WI38 (cell line): Measurements from ENCODE around the gene ACD.

Experiments
- H3K4me3 ChIP-seq: 2 replicates; pipeline ENCODE4 v1.5.1; 2011; ENCODE audit warnings: low read depth, mild to moderate bottlenecking, control low read depth, low read length
- CTCF ChIP-seq: IDR thresholded peaks from 2 replicates; pipeline ENCODE4 v1.5.1; 2012; ENCODE audit warnings: low read depth, mild to moderate bottlenecking, control low read depth, low read length

The ACD gene

GRCh38 chr16:67683767-67684166 is 23.7 kb upstream of the ACD start:
- H3K4me3 ChIP-seq = no peak overlapping the region
- TF ChIP-seq CTCF = no peak

GRCh38 chr16:67679935-67680897 is 20.2 kb upstream of the ACD start:
- H3K4me3 ChIP-seq = no peak overlapping the region
- no peak for TF ChIP-seq CTCF

- no peak overlapping the region for H3K4me3 ChIP-seq
- TF ChIP-seq CTCF = no peak
Observed at GRCh38 chr16:67678354-67679023, 18.4 kb upstream of the ACD start.

GRCh38 chr16:67677712-67678111 is 17.7 kb upstream of the ACD start:
- TF ChIP-seq CTCF = no peak

GRCh38 chr16:67676939-67677338 is 16.9 kb upstream of the ACD start:
- H3K4me3 ChIP-seq = no peak overlapping the region
- TF ChIP-seq CTCF = no peak

More at GRCh38 chr16:67677712-67678111, 17.7 kb upstream of the ACD start:
- no peak overlapping the region for H3K4me3 ChIP-seq

GRCh38 chr16:67676516-67676915 is 16.5 kb upstream of the ACD start:
- TF ChIP-seq CTCF = no peak
- H3K4me3 ChIP-seq = no peak overlapping the region

- no peak overlapping the region for H3K4me3 ChIP-seq
- no peak for TF ChIP-seq CTCF
Observed at GRCh38 chr16:67675999-67676398, 15.9 kb upstream of the ACD start.
